Left lung (tissue), 10 donors: ENCODE measurements around the gene AMN. TPM values are rescaled to one million over a fixed set of nuclear protein-coding genes. Genes with fewer than 3 reads are reported as not detected.

Experiments
- ATAC-seq: fragments of 200-7000 bp; cut with Tn5 transposase; one replicate; pipeline ENCODE4 v1.9.1; 2020; ENCODE audit warnings: moderate library complexity
- DNase-seq, 4 donors: peaks; one replicate each; pipeline ENCODE4 v3.0.0-alpha.2; 2013 to 2020
- H3K27ac ChIP-seq, 2 donors: fragments of 200-600 bp; sonication (generic) in 1 of 2; one replicate each; pipeline versions ENCODE4 v1.5.0 to v1.8.0; 2020 to 2021
- H3K27me3 ChIP-seq, 2 donors: fragments of 200-600 bp; sonication (generic) in 1 of 2; one replicate each; pipeline versions ENCODE4 v1.5.0 to v1.8.0; 2020 to 2021
- H3K36me3 ChIP-seq, 2 donors: fragments of 200-600 bp; sonication (generic) in 1 of 2; one replicate each; pipeline versions ENCODE4 v1.5.0 to v1.8.0; 2020 to 2021
- H3K4me1 ChIP-seq, 2 donors: fragments of 200-600 bp; one replicate each; pipeline ENCODE4 v1.8.0; 2021
- H3K4me3 ChIP-seq, 2 donors: fragments of 200-600 bp; sonication (generic) in 1 of 2; one replicate each; pipeline versions ENCODE4 v1.5.0 to v1.8.0; 2020 to 2021; ENCODE audit warnings: mild to moderate bottlenecking in 1 of 2
- H3K9me3 ChIP-seq, 2 donors: fragments of 200-600 bp; sonication (generic) in 1 of 2; one replicate each; pipeline versions ENCODE4 v1.5.0 to v1.8.0; 2020 to 2021
- CTCF ChIP-seq, 2 donors: fragments of 200-600 bp; sonication (generic) in 1 of 2; IDR thresholded peaks; one replicate each; pipeline versions ENCODE4 v1.5.0 to v1.8.0; 2021; ENCODE audit warnings: antibody characterized with exemption in 2 of 2
- intact Hi-C, 2 donors: fragments of 100-400 bp; cut with DNase I; formaldehyde crosslinking; loops; one replicate each; pipeline versions ENCODE4 v1.11.2 to v1.14.2; 2022
- polyA plus RNA-seq, 6 donors: library from polyadenylated mRNA; unstranded; fragments of 120-200 nt; gene quantifications; one replicate each; pipeline ENCODE4 v1.2.1, GENCODE V29; 2013; ENCODE audit not compliant: insufficient read length in 6 of 6
- total RNA-seq, 2 donors: library from RNA; stranded (reverse); fragmentation: NEBNext Ultra II Directional; extraction: Animal tissue kit (Norgen Biotek cat#: 25700); gene quantifications; one replicate each; pipeline ENCODE4 v1.2.1, GENCODE V29; 2021
- donor health status: DM: no; HTN: yes; CAD: no.
- donor health status: DM: no; HTN: no; CAD: no.

AMN gene
- total and polyA plus RNA-seq, 8 donors = 0.30 to 23.2 (median 1.1) TPM

- ATAC-seq (no peak), DNase-seq (peak in 1 of 4 donors; percentile 60)
- Histone ChIP-seq H3K4me1 (peaks cover 0 to 4% of the 10 kb centered on the region in 2 donors), H3K27me3 (no peaks in the 10 kb centered on the region), H3K9me3 (no peaks in the 10 kb centered on the region), H3K4me3 (no peak overlapping the region), H3K36me3 (peaks cover 0 to 93% of the 10 kb centered on the region in 2 donors), H3K27ac (no peak overlapping the region)
- intact Hi-C loops = no loop called here
- no peak for TF ChIP-seq CTCF (IDR thresholded peaks at IDR 0.05)
Observed at GRCh38 chr14:102947321-102948103, 25.0 kb downstream of the AMN start.

DNA sequence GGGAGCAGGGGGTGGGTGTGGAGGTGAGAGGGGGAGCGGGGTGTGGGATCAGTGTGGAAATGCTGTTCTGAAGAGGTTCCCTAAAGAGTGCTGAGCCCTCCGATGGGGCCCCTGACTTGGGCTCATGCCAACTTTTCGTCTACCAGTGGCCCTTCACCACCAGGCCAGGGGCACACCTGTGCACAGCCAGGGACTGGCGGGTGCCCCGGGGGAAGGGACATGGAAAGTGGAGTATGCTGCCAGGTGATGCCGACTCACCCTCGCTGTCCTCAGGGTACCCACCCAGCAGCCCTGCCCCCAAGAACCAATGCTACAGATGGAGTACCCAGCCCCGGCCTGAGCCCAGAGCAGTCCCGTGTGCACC lies 26.2 kb downstream of the AMN start:
- Histone ChIP-seq H3K4me1 (peaks cover 0 to 4% of the 10 kb centered on the region in 2 donors), H3K27me3 (no peaks in the 10 kb centered on the region), H3K36me3 (peaks cover 0 to 93% of the 10 kb centered on the region in 2 donors), H3K4me3 (no peak overlapping the region), H3K9me3 (no peaks in the 10 kb centered on the region), H3K27ac (no peak overlapping the region)
- no peak for TF ChIP-seq CTCF (IDR thresholded peaks at IDR 0.05)
- intact Hi-C loops = no loop called here
- no peak for ATAC-seq
- DNase-seq = no peak

GRCh38 chr14:102949062-102949800 lies 26.8 kb downstream of the AMN start:
- TF ChIP-seq CTCF (IDR thresholded peaks at IDR 0.05) = no peak
- no peaks in the 10 kb centered on the region for H3K9me3 ChIP-seq
- ATAC-seq (peak; percentile 22), DNase-seq (peak in 1 of 4 donors; percentile 67)
- H3K36me3 ChIP-seq = peaks cover 0 to 93% of the 10 kb centered on the region in 2 donors
- peaks cover 0 to 4% of the 10 kb centered on the region in 2 donors for H3K4me1 ChIP-seq
- no peaks in the 10 kb centered on the region for H3K27me3 ChIP-seq
- H3K4me3 ChIP-seq = no peak overlapping the region
- intact Hi-C loops = no loop called here
- H3K27ac ChIP-seq = no peak overlapping the region

DNA sequence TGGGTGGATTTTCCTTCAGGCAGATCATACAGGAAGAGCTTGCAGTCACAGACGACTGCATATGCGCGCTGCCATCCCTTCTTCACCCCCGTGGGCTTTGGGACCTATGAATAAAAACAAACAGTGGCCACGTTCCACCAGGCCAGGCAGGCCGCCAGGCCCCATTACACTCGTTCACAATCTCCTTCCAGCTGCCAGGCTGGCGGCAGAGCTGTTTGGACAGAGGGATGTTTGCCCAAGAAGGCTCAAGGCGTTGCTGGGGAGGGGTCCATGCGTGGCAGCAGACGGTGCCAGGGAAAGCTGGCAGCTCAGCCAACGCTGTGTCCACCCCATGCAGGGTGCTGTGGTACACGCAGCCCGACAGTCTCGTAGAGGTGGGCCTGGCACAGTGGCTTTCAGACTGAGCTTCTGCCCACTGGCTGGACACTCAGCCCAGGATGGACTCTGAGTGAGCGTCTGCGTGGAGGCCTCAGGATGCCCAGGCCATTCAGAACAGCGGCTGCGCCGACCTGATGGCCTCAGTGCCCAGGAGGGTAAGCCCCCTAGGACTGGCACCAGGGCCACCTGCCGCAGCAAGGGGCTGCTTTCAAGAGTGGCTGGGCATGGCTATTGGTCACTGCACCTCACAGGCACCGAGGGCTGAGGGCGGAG lies 27.5 kb downstream of the AMN start:
- DNase-seq = peak in 2 of 4 donors; percentile 22 to 68
- no peak for TF ChIP-seq CTCF (IDR thresholded peaks at IDR 0.05)
- Histone ChIP-seq H3K36me3 (peaks cover 0 to 93% of the 10 kb centered on the region in 2 donors), H3K27ac (no peak overlapping the region), H3K9me3 (no peaks in the 10 kb centered on the region), H3K4me1 (peaks cover 0 to 4% of the 10 kb centered on the region in 2 donors), H3K4me3 (no peak overlapping the region), H3K27me3 (no peaks in the 10 kb centered on the region)
- ATAC-seq = peak; percentile 11
- intact Hi-C loops = no loop called here

DNA sequence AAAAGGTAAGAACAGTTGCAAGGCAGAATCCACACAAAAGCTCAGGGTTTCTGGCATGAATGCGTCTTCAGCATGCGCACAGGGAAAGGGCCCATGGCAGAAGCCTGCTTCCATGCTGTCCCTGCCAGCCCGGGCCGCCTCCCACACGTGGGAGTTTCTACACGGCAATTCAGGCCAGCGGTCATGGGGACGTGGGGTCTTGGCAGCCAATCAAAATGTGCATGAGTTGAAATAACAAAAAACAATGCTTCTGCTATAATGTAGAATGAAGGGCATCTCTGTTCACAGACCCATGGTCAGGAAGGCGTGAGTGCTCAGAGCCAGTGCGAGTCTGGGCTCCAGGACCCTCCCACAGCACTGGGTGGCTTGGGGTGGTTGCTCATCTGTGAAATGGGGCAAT lies 28.6 kb downstream of the AMN start:
- intact Hi-C loops = no loop called here
- Histone ChIP-seq H3K27ac (no peak overlapping the region), H3K4me1 (peaks cover 0 to 4% of the 10 kb centered on the region in 2 donors), H3K36me3 (peaks cover 0 to 92% of the 10 kb centered on the region in 2 donors), H3K4me3 (no peak overlapping the region), H3K27me3 (no peaks in the 10 kb centered on the region), H3K9me3 (no peaks in the 10 kb centered on the region)
- DNase-seq = peak in 1 of 4 donors; percentile 52
- TF ChIP-seq CTCF (IDR thresholded peaks at IDR 0.05) = no peak
- ATAC-seq = no peak
